ENCODE data around the gene ESPNL.

The ESPNL gene

GRCh38 chr2:238098901-238099713, 1.0 kb upstream of the ESPNL start:
- no peak for DNase-seq

GRCh38 chr2:238099714-238100048, 459 bp upstream of the ESPNL start:
- DNase-seq, result no peak

GRCh38 chr2:238100821-238101771, 956 bp downstream of the ESPNL start:
- no peak for DNase-seq

- DNase-seq, result no peak
Observed at GRCh38 chr2:238101891-238102841, 2.0 kb downstream of the ESPNL start.

- no peak for DNase-seq
Observed at GRCh38 chr2:238102865-238103264, 2.7 kb downstream of the ESPNL start.

- no peak for DNase-seq
Observed at GRCh38 chr2:238103465-238104225, 3.5 kb downstream of the ESPNL start.

- DNase-seq, result no peak
Observed at GRCh38 chr2:238104226-238104690, 4.1 kb downstream of the ESPNL start.

- DNase-seq, result no peak
Observed at GRCh38 chr2:238104691-238105371, 4.7 kb downstream of the ESPNL start.

- DNase-seq, result no peak
Observed at GRCh38 chr2:238105506-238106338, 5.6 kb downstream of the ESPNL start.

- no peak for DNase-seq
Observed at GRCh38 chr2:238106339-238106697, 6.2 kb downstream of the ESPNL start.

- DNase-seq, result no peak
Observed at GRCh38 chr2:238106698-238107524, 6.8 kb downstream of the ESPNL start.

GRCh38 chr2:238107525-238108422, 7.6 kb downstream of the ESPNL start:
- DNase-seq, result no peak

GRCh38 chr2:238108423-238109183, 8.5 kb downstream of the ESPNL start:
- DNase-seq, result no peak

GRCh38 chr2:238113611-238114010, 13.5 kb downstream of the ESPNL start:
- DNase-seq, result no peak

- no peak for DNase-seq
Observed at GRCh38 chr2:238114331-238114841, 14.2 kb downstream of the ESPNL start.

- no peak for DNase-seq
Observed at GRCh38 chr2:238114851-238115660, 14.9 kb downstream of the ESPNL start.

All from HCEC 1CT (cell line).